ENCODE results near the gene EPRS1.
A peak's percentile ranks its signal among the peaks of the same experiment; 100 is the strongest.
"Not testable (repeated sequence)": the region's sequence is repeated elsewhere in the genome, so short reads cannot be mapped to it uniquely, and the experiment has no call there.

EPRS1 gene

DNA sequence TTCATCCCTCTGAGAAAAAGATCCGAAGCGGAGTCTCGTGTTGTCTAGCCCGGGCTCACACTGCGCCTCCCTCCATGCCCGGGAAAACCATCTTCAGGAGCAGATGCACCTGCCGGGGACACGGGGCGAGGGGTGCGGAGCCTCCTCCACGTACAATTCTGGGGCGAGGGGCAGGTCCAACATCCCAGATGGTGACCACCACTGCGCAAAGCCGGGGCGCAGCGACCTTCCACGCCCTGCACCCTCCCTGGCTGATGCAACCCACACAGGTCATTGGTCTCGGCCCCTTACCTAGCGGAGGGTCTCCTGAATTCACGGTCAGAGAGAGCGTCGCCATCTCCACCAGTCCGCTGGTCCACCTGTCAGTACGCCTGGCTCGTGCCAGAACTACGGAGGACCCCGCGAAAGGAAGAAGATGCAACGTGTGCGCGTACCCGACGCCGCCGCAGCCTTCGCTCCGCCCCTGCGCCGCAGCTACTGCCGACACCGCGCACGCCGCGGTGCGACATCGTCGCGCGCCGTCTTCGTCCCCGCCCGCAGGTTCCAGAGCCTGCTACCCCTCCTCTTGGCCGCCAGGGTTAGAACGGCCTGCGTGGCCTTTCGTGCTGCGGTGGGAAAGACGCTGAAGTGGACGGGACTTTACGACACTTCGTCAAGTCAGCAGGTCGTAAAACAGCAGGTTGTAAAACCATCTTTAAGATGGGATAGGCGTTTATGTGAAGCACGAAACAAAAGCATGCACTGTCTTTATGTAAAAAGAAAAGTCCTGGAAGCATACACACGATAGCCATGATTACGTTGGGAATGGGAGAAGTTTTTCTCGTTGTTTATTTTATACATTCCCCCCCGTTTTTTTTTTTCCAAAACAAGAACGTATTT is at the start of gene EPRS1:
EPRS1 (minus strand) TSS at position 454 of the 879 bp plus-strand sequence; CDS start at position 337, 117 bp downstream.
- peak within 1 kb of the TSS; percentile 84 for H3K4me3 Mint-ChIP-seq
- ATAC-seq, result peak; percentile 99
- DNase-seq (ENCODE audit: low spot score in 2 of 2), result peak; percentile 83 to 94
- peaks cover 50% of the 10 kb centered on the region for H3K36me3 Mint-ChIP-seq
- H3K9me3 Mint-ChIP-seq, result no peaks in the 10 kb centered on the region
- H3K27ac Mint-ChIP-seq, result peak within 1 kb of the TSS; percentile 97
- H3K4me1 Mint-ChIP-seq, result peaks cover 15% of the 10 kb centered on the region

DNA sequence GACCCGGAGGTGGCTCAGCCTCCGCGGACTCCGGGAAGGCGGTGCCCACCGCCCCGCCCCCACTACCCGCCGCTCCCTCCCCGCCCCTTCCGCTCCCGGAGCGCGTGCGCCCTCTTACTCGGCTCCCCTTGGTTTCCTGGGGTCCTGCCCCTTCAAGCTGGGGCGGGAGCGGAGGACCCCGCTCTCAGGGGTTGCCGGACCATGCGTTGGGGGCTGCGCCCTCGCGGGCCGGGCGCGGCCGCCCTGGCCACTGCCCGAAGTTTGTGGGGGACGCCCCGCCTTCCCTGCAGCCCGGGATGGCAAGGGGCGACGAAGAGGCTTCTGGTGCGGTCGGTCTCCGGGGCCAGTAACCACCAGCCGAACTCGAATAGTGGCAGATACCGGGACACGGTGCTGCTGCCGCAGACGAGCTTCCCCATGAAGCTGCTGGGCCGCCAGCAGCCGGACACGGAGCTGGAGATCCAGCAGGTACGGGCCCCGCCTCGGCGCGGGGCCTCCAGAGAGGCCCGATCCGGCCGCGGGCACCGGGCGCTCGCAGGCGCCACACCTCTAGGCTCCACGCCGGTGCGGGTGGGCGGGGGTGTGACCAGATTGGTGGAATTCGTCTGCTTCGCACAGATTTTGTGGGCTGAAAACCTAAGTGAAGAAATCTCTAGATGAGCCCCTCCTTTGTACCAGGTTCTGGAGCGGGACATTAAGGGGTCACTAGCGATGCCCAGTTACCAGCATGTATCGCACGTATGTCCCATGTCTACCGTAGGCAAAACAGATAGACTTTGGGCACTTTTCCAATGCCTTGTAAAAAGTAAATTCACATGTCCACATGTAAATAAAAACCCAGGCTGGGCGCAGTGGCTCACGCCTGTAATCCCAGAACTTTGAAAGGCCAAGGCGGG is 48.0 kb upstream of the EPRS1 start, which contains the start of gene IARS2:
IARS2 (plus strand) TSS at position 117 of the 896 bp plus-strand sequence; CDS start at position 202, 85 bp downstream.
- DNase-seq (ENCODE audit: low spot score in 2 of 2), result peak; percentile 77 to 92
- ATAC-seq, result peak; percentile 85
- Mint-ChIP-seq H3K27ac (no peak within 1 kb of the TSS), H3K4me1 (peaks cover 18% of the 10 kb centered on the region), H3K4me3 (peak within 1 kb of the TSS; percentile 64), H3K9me3 (no peaks in the 10 kb centered on the region), H3K36me3 (peaks cover 51% of the 10 kb centered on the region)

DNA sequence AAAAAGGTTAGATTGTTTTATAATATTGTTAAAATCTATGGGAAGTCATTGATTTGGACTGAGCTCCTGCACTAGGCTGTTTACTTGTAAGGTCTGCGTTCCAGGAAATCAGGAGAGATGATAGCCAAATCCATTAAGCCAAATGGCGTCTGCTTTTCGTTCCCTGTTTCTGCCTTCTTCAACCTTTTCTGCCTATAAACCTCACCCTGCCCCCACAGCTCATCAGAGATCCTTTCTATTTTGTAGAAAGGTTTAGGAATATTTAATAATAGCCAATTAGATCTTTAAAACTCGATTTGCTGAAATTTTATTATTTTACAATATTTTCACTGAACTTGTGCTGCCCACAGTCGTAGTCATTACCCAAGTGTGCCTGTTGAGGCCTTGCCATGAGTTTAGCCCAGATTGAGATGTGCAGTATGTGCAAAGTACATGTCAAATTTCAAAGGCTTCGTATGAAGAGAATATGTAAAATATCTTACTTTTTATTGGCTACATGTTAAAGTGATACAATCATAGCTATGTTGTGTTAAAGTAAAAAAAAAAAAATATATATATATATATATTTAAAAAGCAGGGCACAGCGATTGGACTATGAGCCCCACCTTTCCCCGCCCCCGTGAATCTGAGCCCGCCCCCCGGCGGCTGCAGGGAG is 47.2 kb upstream of the EPRS1 start:
- no peak overlapping the region for H3K27ac Mint-ChIP-seq
- H3K9me3 Mint-ChIP-seq, result no peaks in the 10 kb centered on the region
- ATAC-seq (no peak), DNase-seq (ENCODE audit: low spot score in 2 of 2) (no peak)
- H3K4me1 Mint-ChIP-seq, result peaks cover 18% of the 10 kb centered on the region
- peak overlapping the region; percentile 64 for H3K4me3 Mint-ChIP-seq
- H3K36me3 Mint-ChIP-seq, result peaks cover 43% of the 10 kb centered on the region

DNA sequence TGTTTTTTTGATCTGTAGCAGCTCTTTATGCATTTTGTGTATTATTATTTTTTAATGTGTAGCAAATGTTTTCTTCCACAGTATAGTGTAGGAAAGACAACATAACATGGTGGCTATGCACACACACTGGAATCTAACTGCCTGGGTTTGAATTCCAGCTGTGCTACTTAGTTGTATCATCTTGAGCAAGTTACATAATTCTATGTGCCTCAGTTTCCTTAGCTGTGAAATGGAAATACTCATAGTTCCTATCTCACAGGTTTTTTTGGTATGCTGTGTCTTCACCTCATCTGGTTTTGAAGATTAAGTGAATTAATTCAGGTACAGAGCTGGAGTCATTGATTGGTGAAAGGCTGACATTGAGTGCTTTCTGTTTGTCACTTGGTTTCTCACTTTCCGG is 46.4 kb upstream of the EPRS1 start:
- no peak for DNase-seq (ENCODE audit: low spot score in 2 of 2)
- H3K27ac Mint-ChIP-seq, result no peak overlapping the region
- H3K9me3 Mint-ChIP-seq, result no peaks in the 10 kb centered on the region
- H3K4me1 Mint-ChIP-seq, result peaks cover 18% of the 10 kb centered on the region
- ATAC-seq, result no peak
- H3K36me3 Mint-ChIP-seq, result peaks cover 35% of the 10 kb centered on the region
- H3K4me3 Mint-ChIP-seq, result no peak overlapping the region

DNA sequence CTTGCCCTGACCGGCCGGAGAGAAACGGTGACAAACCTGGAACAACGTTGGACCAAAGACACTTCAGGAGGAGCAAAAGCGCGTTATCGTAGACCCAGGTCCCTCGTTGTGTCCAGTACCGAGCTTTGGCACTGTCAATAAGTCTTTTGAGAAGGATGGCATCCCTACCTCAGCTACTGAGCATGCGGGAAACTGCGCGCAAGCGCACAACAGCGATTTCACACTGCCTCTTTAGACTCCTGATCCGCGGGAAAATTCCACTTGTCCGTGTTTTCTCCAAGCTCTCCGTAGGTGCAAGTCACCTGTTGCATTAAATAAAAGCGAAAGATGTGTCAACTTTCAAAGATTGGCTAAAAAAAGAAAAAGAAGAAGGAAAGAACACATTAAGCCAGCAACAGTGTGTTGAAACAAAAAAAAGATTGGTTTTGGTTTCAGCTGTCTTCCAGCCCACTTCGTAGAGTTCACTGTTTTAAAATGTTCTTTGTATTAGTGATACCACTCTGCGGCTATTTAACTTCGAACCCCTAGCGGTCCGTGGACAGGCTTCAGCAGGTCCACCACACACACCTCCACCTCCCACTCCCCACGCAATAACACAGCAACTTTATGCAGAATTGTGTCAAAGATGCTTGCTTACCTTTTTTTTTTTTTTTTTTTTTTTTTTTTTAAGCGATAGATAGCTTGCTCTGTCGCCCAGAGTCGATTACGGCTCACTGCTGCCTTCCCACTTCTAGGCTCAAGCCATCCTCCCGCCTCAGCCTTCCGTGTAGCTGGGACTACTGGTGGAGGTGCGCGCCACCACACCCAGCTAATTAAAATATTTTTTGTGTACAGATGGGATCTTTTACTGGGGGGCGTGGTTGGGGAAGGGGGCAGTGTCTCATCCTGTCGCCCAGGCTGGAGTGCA is 43.6 kb upstream of the EPRS1 start, which contains the start of gene BPNT1:
BPNT1 (minus strand) TSS at position 139 of the 907 bp plus-strand sequence. CDS start 9,942 bp downstream, outside the sequence.
- peaks cover 8% of the 10 kb centered on the region for H3K36me3 Mint-ChIP-seq
- ATAC-seq, result peak; percentile 85

DNA sequence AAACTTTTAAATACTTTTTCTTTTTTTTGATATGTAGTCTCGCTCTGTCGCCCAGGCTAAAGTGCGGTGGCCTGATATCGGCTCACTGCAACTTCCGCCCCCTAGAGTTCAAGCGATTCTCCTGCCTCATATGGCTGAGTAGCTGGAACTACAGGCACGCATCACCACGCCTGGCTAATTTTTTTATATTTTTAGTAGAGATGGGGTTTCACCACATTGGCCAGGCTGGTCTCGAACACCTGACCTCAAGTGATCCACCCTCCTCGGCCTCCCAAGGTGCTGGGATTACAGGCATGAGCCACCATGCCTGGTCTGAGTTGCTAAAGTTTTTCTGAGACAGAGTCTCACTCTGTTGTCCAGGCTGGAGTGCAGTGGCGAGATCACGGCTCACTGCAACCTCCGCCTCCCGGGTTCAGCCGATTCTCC is 40.0 kb upstream of the EPRS1 start:
- not testable (repeated sequence) for H3K4me1 Mint-ChIP-seq, ATAC-seq, H3K4me3 Mint-ChIP-seq

More for the DNA sequence above, 43.6 kb upstream of the EPRS1 start, which contains the start of gene BPNT1:
- peak; percentile 96 to 100 for DNase-seq (ENCODE audit: low spot score in 2 of 2)
- no peaks in the 10 kb centered on the region for H3K9me3 Mint-ChIP-seq
- H3K27ac Mint-ChIP-seq, result peak within 1 kb of the TSS; percentile 92
- H3K4me3 Mint-ChIP-seq, result peak within 1 kb of the TSS; percentile 91
- H3K4me1 Mint-ChIP-seq, result peaks cover 8% of the 10 kb centered on the region

DNA sequence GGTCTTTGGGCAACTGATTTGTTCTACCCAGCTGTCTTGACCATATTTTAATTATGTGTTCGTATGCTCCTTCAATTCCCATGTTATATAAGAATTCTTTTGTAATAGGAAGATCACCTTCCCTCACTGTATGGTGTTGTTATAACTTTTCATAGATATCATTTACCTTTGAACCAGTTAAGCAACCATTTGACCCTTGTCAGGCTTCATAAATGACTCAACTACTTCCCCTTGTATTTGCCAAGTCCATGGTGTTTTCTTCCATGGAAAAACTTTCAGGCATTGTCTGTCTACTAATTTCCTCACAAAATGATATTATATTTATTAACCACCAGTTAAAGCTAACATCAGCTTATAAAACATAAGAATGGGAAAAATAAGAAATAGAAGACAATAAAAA is 38.2 kb upstream of the EPRS1 start:
- ATAC-seq (no peak), DNase-seq (ENCODE audit: low spot score in 2 of 2) (no peak)
- peaks cover 2% of the 10 kb centered on the region for H3K4me1 Mint-ChIP-seq
- no peak overlapping the region for H3K4me3 Mint-ChIP-seq
- H3K27ac Mint-ChIP-seq, result no peak overlapping the region
- peaks cover 2% of the 10 kb centered on the region for H3K36me3 Mint-ChIP-seq
- no peaks in the 10 kb centered on the region for H3K9me3 Mint-ChIP-seq

More for the DNA sequence above, 40.0 kb upstream of the EPRS1 start:
- H3K27ac Mint-ChIP-seq; H3K9me3 Mint-ChIP-seq; H3K36me3 Mint-ChIP-seq; DNase-seq (ENCODE audit: low spot score in 2 of 2): not testable (repeated sequence)

DNA sequence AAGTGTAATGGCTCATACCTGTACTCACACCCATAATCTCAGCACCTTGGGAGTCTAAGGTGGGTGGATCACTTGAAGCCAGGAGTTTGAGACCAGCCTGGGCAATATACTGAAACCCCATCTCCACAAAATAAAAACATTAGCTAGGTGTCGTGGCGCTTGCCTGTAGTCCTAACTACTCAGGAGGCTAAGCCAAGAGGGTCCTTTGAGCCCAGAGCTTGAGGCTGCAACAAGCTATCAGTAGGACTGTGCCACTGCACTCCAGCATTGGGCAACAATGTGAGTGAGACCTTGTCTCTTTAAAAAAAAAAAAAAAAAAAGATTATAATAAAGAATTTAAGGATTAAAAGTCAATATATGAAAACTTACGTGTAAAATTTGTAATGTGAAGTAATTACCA is 31.6 kb upstream of the EPRS1 start:
- H3K9me3 Mint-ChIP-seq, result no peaks in the 10 kb centered on the region
- peaks cover 47% of the 10 kb centered on the region for H3K36me3 Mint-ChIP-seq
- no peak for DNase-seq (ENCODE audit: low spot score in 2 of 2)
- H3K4me1 Mint-ChIP-seq, result no peaks in the 10 kb centered on the region
- H3K27ac Mint-ChIP-seq, result no peak overlapping the region
- ATAC-seq, result no peak
- no peak overlapping the region for H3K4me3 Mint-ChIP-seq

DNA sequence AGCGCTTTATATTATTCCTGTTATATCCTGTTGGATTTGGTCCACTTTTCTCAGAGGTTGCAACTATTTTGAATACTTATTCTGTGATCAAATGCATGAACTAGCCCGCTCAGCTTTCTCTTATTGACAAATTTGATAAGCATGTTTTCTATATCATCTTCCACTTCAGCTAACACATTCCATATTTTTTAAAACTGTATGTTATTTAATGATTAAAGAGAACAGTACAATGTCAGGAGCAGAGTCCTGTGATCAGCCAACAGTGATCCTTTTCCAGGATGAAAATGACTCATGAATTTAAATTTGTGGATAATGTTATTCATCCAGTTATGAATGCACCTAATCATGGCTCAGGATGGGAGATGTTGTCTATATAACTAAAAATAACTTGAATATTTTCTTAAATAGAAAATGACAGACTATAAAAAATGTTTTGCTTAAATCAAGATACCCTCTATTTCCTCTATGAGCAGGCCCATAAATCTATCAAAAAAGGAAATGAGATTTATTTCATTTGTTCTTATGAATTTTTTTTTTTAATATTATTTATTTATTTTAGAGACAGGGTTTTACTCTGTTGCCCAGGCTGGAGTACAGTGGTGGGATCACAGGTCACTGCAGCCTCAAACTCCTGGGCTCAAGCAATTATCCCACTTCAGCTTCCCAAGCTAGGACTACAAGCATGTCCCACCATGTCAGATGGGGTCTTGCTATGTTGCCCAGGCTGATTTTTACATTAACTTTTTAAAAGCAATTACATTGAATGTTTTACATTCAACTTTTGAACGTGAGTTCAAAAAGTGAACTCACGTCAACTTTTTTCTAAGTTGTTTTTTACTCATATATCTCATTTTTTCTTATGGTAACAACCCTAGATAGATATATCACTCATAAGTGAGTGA is 30.8 kb upstream of the EPRS1 start:
- no peak overlapping the region for H3K27ac Mint-ChIP-seq
- H3K36me3 Mint-ChIP-seq, result peaks cover 54% of the 10 kb centered on the region
- H3K9me3 Mint-ChIP-seq, result no peaks in the 10 kb centered on the region
- DNase-seq (ENCODE audit: low spot score in 2 of 2) (no peak), ATAC-seq (no peak)
- no peak overlapping the region for H3K4me3 Mint-ChIP-seq
- no peaks in the 10 kb centered on the region for H3K4me1 Mint-ChIP-seq

DNA sequence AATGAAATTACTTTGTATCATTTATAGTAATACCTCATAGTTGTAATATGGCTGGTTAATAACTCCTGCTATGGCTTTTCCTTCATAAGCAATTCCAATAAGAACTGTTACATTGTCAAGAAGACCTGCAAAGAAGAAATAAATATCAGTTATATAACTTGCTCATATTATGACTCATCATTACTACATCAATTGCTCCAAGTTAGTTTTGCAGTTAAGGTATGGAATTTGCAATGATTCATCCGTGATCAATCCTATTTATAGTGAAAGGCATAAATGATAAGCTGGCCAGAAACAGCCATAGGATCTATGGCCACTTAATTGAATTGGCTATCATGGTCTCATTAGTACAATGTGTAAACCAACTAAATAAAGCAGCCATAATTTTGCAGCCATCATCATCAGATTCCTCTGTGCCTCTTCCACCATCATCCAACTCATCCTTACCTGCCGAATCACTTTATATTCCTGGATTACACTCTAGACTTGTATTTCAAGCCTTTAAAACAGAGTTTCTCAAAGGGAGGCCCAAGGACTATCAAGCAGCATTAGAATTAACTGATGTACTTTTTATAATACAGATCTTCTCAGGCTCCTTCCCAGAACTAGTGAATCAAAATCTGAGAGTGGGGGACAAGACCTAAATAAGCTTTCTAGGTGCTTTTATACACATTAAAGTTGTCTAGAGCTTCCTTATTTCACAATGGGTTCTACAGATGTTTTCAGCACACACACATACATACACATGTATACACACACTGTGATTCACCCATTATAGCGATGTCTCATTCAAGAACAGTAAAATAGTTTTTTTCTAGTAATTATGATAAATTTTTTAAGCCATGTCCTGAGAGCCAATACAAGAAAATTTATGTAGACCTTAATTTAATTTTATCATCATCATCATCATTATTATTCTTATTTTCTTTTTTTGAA is 21.2 kb upstream of the EPRS1 start:
- Mint-ChIP-seq H3K4me1 (no peaks in the 10 kb centered on the region), H3K9me3 (no peaks in the 10 kb centered on the region), H3K27ac (no peak overlapping the region), H3K4me3 (no peak overlapping the region), H3K36me3 (peaks cover 45% of the 10 kb centered on the region)
- ATAC-seq (no peak), DNase-seq (ENCODE audit: low spot score in 2 of 2) (no peak)

DNA sequence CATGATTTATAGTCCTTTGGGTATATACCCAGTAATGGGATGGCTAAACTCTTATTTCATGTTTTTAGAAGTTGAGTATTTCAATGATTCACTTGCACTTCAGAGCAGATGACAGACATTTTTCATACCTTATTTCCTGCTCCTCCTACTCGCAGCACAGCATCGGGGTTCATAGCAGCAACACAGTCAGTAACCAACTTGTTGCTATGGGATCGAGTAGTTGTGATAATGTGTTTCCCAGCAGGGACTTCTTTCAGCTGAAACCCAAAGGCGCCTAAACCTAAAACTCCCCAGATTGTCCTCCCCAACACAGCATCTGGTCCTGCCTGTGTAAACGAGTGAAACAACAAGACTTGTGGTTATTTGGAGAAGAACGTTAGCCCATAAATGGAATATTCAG is 16.3 kb upstream of the EPRS1 start:
- no peak overlapping the region for H3K27ac Mint-ChIP-seq
- H3K36me3 Mint-ChIP-seq, result peaks cover 58% of the 10 kb centered on the region
- H3K4me3 Mint-ChIP-seq, result no peak overlapping the region
- DNase-seq (ENCODE audit: low spot score in 2 of 2) (no peak), ATAC-seq (no peak)
- no peaks in the 10 kb centered on the region for H3K9me3 Mint-ChIP-seq
- H3K4me1 Mint-ChIP-seq, result no peaks in the 10 kb centered on the region

DNA sequence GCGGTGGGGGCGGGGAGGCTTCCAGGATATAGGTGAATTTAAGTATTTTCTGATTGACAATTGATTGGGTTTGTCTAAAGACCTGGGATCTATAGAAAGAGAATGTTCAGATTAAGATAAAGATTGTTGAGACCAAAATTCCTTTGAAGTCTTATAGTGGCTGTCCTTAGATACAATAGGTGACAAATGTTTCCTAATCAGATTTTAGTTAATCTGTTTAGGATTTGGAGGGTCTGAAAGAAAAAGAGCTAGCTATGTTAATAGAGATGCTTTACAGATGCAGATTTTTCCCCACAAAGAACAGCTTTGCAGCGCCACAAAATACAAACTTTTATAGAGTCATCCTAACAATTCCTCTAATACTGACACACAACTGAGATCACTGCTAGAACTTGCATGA is 14.6 kb upstream of the EPRS1 start:
- Mint-ChIP-seq H3K36me3 (peaks cover 53% of the 10 kb centered on the region), H3K9me3 (no peaks in the 10 kb centered on the region), H3K4me1 (peaks cover 7% of the 10 kb centered on the region), H3K4me3 (no peak overlapping the region), H3K27ac (peak overlapping the region; percentile 37)
- no peak for DNase-seq (ENCODE audit: low spot score in 2 of 2)
- ATAC-seq, result no peak

Data from stimulated activated effector memory CD8-positive, alpha-beta T cell treated with anti-CD3 and anti-CD28 coated beads, Interleukin-12 subunit alpha, Interleukin-12 subunit beta, amount 100 ng/mL, for 72 hours (primary cell).